B cell (primary cell): ENCODE measurements around the gene TMEM164. TPM values are rescaled to one million over a fixed set of nuclear protein-coding genes. Genes with fewer than 3 reads are reported as not detected.

Source experiments
- ATAC-seq: fragments of 200-7000 bp; cut with Tn5 transposase; one replicate; pipeline ENCODE4 v1.10.0; 2021; ENCODE audit warnings: low read depth, mild to moderate bottlenecking, moderate number of reproducible peaks, moderate library complexity
- CTCF ChIA-PET: fragments of 350-600 bp; sonication (Branson Sonifier 250); formaldehyde crosslinking; loops from one replicate; lab custom pipeline; 2021; ENCODE audit warnings: antibody characterized with exemption, inconsistent platforms; lab: Charles Lee
- POLR2A ChIA-PET: fragments of 350-600 bp; sonication (Branson Sonifier 250); formaldehyde crosslinking; loops from one replicate; lab custom pipeline; 2021; ENCODE audit warnings: antibody characterized with exemption; lab: Charles Lee
- DNase-seq: peaks from one replicate; pipeline ENCODE4 v3.0.0; 2013
- H2AFZ ChIP-seq: 2 replicates; pipeline ENCODE4 v1.6.1; 2012; ENCODE audit warnings: mild to moderate bottlenecking, low read depth, low read length; ENCODE audit not compliant: insufficient read depth, poor library complexity, severe bottlenecking
- H3K27ac ChIP-seq, 2 donors: 1 replicate in 1 of 2; 2 replicates in 1 of 2; pipeline ENCODE4 v1.5.1; 2012 to 2013; ENCODE audit warnings: low read length in 2 of 2, mild to moderate bottlenecking in 2 of 2, moderate library complexity in 1 of 2
- H3K27me3 ChIP-seq, 4 experiments: fragments of 200-600 bp in 1 of 4; sonication (generic) in 1 of 4; replicated peaks in 1 of 4; 1 replicate in 2 of 4; 2 replicates in 2 of 4; pipeline versions ENCODE4 v1.6.1 to v1.7.0; 2013 to 2016; ENCODE audit warnings: low read length in 3 of 4, mild to moderate bottlenecking in 2 of 4, mixed read lengths in 1 of 4, moderate library complexity in 1 of 4; ENCODE audit not compliant: insufficient read depth in 4 of 4, control insufficient read depth in 3 of 4; ENCODE audit errors: control extremely low read depth in 1 of 4
- H3K36me3 ChIP-seq, 2 experiments: replicated peaks in 1 of 2; 1 replicate in 1 of 2; 2 replicates in 1 of 2; pipeline versions ENCODE4 v1.6.1 to v1.7.1; 2013; ENCODE audit warnings: low read length in 1 of 2; ENCODE audit not compliant: insufficient read depth in 2 of 2, control insufficient read depth in 1 of 2; ENCODE audit errors: control extremely low read depth in 1 of 2, extremely low read depth in 1 of 2
- H3K4me1 ChIP-seq, 2 donors: fragments of 200-600 bp in 1 of 2; sonication (generic) in 1 of 2; 1 replicate in 1 of 2; 2 replicates in 1 of 2; pipeline versions ENCODE4 v1.5.1 to v1.6.1; 2013 to 2017; ENCODE audit warnings: low read length in 2 of 2; ENCODE audit not compliant: control insufficient read depth in 2 of 2, insufficient read depth in 2 of 2
- H3K4me2 ChIP-seq: replicated peaks from 2 replicates; pipeline ENCODE3; 2012; ENCODE audit warnings: mild to moderate bottlenecking, low read depth, low read length; ENCODE audit not compliant: poor library complexity, severe bottlenecking
- H3K4me3 ChIP-seq, 5 experiments: fragments of 200-600 bp in 1 of 5; sonication (generic) in 1 of 5; 1 replicate in 3 of 5; 2 replicates in 2 of 5; pipeline versions ENCODE4 v1.5.1 to v1.7.0; 2011 to 2016; ENCODE audit warnings: low read length in 4 of 5, mild to moderate bottlenecking in 4 of 5, low read depth in 2 of 5, control low read depth in 1 of 5, moderate library complexity in 1 of 5; ENCODE audit not compliant: insufficient read depth in 1 of 5; ENCODE audit errors: control extremely low read depth in 1 of 5, extremely low read depth in 1 of 5
- H3K79me2 ChIP-seq: fragments of 200-600 bp; sonication (generic); one replicate; pipeline ENCODE4 v1.6.0; 2016; ENCODE audit warnings: low read length; ENCODE audit not compliant: control insufficient read depth, insufficient read depth
- H3K9ac ChIP-seq: fragments of 200-600 bp; sonication (generic); 2 replicates; pipeline ENCODE4 v1.6.1; 2017; ENCODE audit warnings: mild to moderate bottlenecking, low read length, moderate library complexity
- H3K9me3 ChIP-seq, 3 donors: one replicate each; pipeline versions ENCODE4 v1.6.1 to v1.7.1; 2013; ENCODE audit warnings: low read length in 2 of 3; ENCODE audit not compliant: control insufficient read depth in 2 of 3, insufficient read depth in 1 of 3; ENCODE audit errors: control extremely low read depth in 1 of 3
- H4K20me1 ChIP-seq: 2 replicates; pipeline ENCODE4 v1.6.0; 2012; ENCODE audit warnings: mild to moderate bottlenecking, low read length; ENCODE audit not compliant: insufficient read depth, control insufficient read depth, poor library complexity, severe bottlenecking
- H3K27ac Mint-ChIP-seq: one replicate; pipeline ENCODE4 v1.8.0; 2021; ENCODE audit warnings: mixed read lengths
- H3K27me3 Mint-ChIP-seq: one replicate; pipeline ENCODE4 v1.8.0; 2021; ENCODE audit warnings: mixed read lengths
- H3K4me1 Mint-ChIP-seq: one replicate; pipeline ENCODE4 v1.8.0; 2021; ENCODE audit warnings: mixed read lengths
- H3K4me3 Mint-ChIP-seq: one replicate; pipeline ENCODE4 v1.8.0; 2021; ENCODE audit warnings: mixed read lengths
- H3K9me3 Mint-ChIP-seq: one replicate; pipeline ENCODE4 v1.8.0; 2022; ENCODE audit warnings: mixed read lengths; ENCODE audit not compliant: insufficient read depth
- CTCF ChIP-seq: fragments of 200-600 bp; IDR thresholded peaks from one replicate; pipeline ENCODE4 v1.8.0; 2022; ENCODE audit warnings: antibody characterized with exemption, mild to moderate bottlenecking
- EZH2 ChIP-seq: IDR thresholded peaks from 2 replicates; pipeline ENCODE4 v1.6.1; 2012; ENCODE audit warnings: borderline replicate concordance, low read depth, mild to moderate bottlenecking, moderate library complexity, low read length; ENCODE audit not compliant: insufficient read depth, poor library complexity, severe bottlenecking
- WGBS: methylation state at CpG from one replicate; pipeline ENCODE4 v1.1.5; 2013; ENCODE audit warnings: missing lambda C conversion rate; ENCODE audit not compliant: insufficient coverage; 5-methylcytosine and 5-hydroxymethylcytosine counted together
- intact Hi-C: fragments of 100-400 bp; cut with micrococcal nuclease; formaldehyde crosslinking; loops from one replicate; pipeline ENCODE4 v1.10.0; 2022
- polyA plus RNA-seq: library from polyadenylated mRNA; depleted of rRNA; stranded (reverse); fragments of >200 nt; gene quantifications from 2 replicates; pipeline ENCODE4 v1.2.3, GENCODE V29; 2012
- total RNA-seq, 2 donors: library from RNA; stranded (reverse); fragments of 120-200 nt in 1 of 2; gene quantifications; 1 replicate in 1 of 2; 2 replicates in 1 of 2; pipeline versions ENCODE4 v1.2.3 to v1.2.4, GENCODE V29; 2013 to 2022

Gene TMEM164
- total and polyA plus RNA-seq, 2 donors (not counting 1 experiment from before 2014, with no cell fraction given) = 9.4 to 26.6 TPM

- no CpG with 5 or more reads among the region's 4 CpGs for WGBS
- no peaks in the 10 kb centered on the region for H3K27me3 Mint-ChIP-seq
- intact Hi-C loops = no loop called here
Observed at GRCh38 chrX:110192516-110192915, 189.6 kb downstream of the TMEM164 start.

GRCh38 chrX:110194977-110195376 lies 192.1 kb downstream of the TMEM164 start:
- Histone ChIP-seq H3K4me1 (no peaks in the 10 kb centered on the region), H4K20me1 (no peaks in the 10 kb centered on the region), H3K79me2 (no peaks in the 10 kb centered on the region), H3K4me2 (no peak overlapping the region), H3K27ac (no peak overlapping the region), H3K36me3 (peaks cover 1 to 3% of the 10 kb centered on the region in 2 experiments), H3K27me3 (no peaks in the 10 kb centered on the region), H3K9ac (no peak overlapping the region), H3K9me3 (no peaks in the 10 kb centered on the region), H3K4me3 (no peak overlapping the region), H2AFZ (no peak overlapping the region)
- intact Hi-C loops = no loop called here
- no peak overlapping the region for H3K4me3 Mint-ChIP-seq
- WGBS = no CpG with 5 or more reads among the region's 3 CpGs
- no peaks in the 10 kb centered on the region for H3K27me3 Mint-ChIP-seq
- POLR2A ChIA-PET = no interaction called here
- ATAC-seq (no peak), DNase-seq (no peak)
- H3K4me1 Mint-ChIP-seq = peaks cover 2% of the 10 kb centered on the region
- H3K9me3 Mint-ChIP-seq = no peaks in the 10 kb centered on the region
- H3K27ac Mint-ChIP-seq = no peak overlapping the region
- CTCF ChIA-PET = no interaction called here
- TF ChIP-seq EZH2 = no peak
- no peak for TF ChIP-seq CTCF

More at GRCh38 chrX:110192516-110192915, 189.6 kb downstream of the TMEM164 start:
- peaks cover 15% of the 10 kb centered on the region for H3K4me1 Mint-ChIP-seq
- DNase-seq (no peak), ATAC-seq (no peak)
- no peaks in the 10 kb centered on the region for H3K79me2 ChIP-seq
- H4K20me1 ChIP-seq = no peaks in the 10 kb centered on the region
- no peak overlapping the region for H3K27ac ChIP-seq
- no peaks in the 10 kb centered on the region for H3K27me3 ChIP-seq
- POLR2A ChIA-PET = no interaction called here
- H3K27ac Mint-ChIP-seq = no peak overlapping the region
- H3K36me3 ChIP-seq = peaks cover under 1 to 1% of the 10 kb centered on the region in 2 experiments
- H3K4me3 Mint-ChIP-seq = no peak overlapping the region
- no peaks in the 10 kb centered on the region for H3K9me3 ChIP-seq
- no peak for TF ChIP-seq EZH2
- no peak for TF ChIP-seq CTCF
- H3K9ac ChIP-seq = no peak overlapping the region
- H3K4me2 ChIP-seq = no peak overlapping the region
- CTCF ChIA-PET = no interaction called here
- no peak overlapping the region for H3K4me3 ChIP-seq
- no peaks in the 10 kb centered on the region for H3K9me3 Mint-ChIP-seq
- H2AFZ ChIP-seq = no peak overlapping the region
- H3K4me1 ChIP-seq = no peaks in the 10 kb centered on the region
